Neuronal stem cell (in vitro differentiated cells): ENCODE results near the gene GPR171.

Experiments used
- DNase-seq: peaks from one replicate; pipeline ENCODE4 v3.0.0-alpha.2; 2013; ENCODE audit warnings: low spot score
- H2AFZ ChIP-seq: one replicate; pipeline ENCODE4 v1.6.1; 2013; ENCODE audit warnings: mild to moderate bottlenecking, low read length, inconsistent platforms
- H2AK5ac ChIP-seq: 2 replicates; pipeline ENCODE4 v1.6.1; 2013; ENCODE audit warnings: low read depth, mild to moderate bottlenecking, inconsistent platforms, low read length, moderate library complexity, mixed read lengths
- H2BK120ac ChIP-seq: 2 replicates; pipeline ENCODE4 v1.6.1; 2013; ENCODE audit warnings: low read depth, mild to moderate bottlenecking, inconsistent platforms, low read length, moderate library complexity, mixed read lengths
- H2BK12ac ChIP-seq: one replicate; pipeline ENCODE4 v1.6.1; 2013; ENCODE audit warnings: low read length, inconsistent platforms
- H2BK15ac ChIP-seq: 2 replicates; pipeline ENCODE4 v1.6.1; 2013; ENCODE audit warnings: mild to moderate bottlenecking, low read length, inconsistent platforms, mixed read lengths
- H2BK5ac ChIP-seq: one replicate; pipeline ENCODE4 v1.6.1; 2013; ENCODE audit warnings: inconsistent platforms, mild to moderate bottlenecking, low read length, moderate library complexity
- H3K14ac ChIP-seq: one replicate; pipeline ENCODE4 v1.6.1; 2013; ENCODE audit warnings: low read length, inconsistent platforms
- H3K18ac ChIP-seq: 2 replicates; pipeline ENCODE4 v1.6.1; 2013; ENCODE audit warnings: low read length, inconsistent platforms
- H3K23ac ChIP-seq: 2 replicates; pipeline ENCODE4 v1.6.1; 2013; ENCODE audit warnings: low read depth, mild to moderate bottlenecking, mixed read lengths, low read length, inconsistent platforms; ENCODE audit not compliant: poor library complexity
- H3K27ac ChIP-seq: replicated peaks from 3 replicates; pipeline ENCODE4 v1.5.1; 2013; ENCODE audit warnings: low read length, inconsistent platforms
- H3K27me3 ChIP-seq, 3 experiments: 2 replicates each; pipeline ENCODE4 v1.6.1; 2013; ENCODE audit warnings: low read length in 3 of 3, mild to moderate bottlenecking in 2 of 3, inconsistent platforms in 1 of 3, low read depth in 1 of 3, mixed read lengths in 1 of 3, moderate library complexity in 1 of 3; ENCODE audit not compliant: control insufficient read depth in 3 of 3, insufficient read depth in 3 of 3
- H3K36me3 ChIP-seq, 2 donors: replicated peaks in 1 of 2; 2 replicates each; pipeline ENCODE4 v1.6.1; 2013; ENCODE audit warnings: low read length in 2 of 2; ENCODE audit not compliant: control insufficient read depth in 2 of 2, insufficient read depth in 2 of 2
- H3K4ac ChIP-seq: 2 replicates; pipeline ENCODE4 v1.6.1; 2013; ENCODE audit warnings: inconsistent platforms, mild to moderate bottlenecking, low read length, moderate library complexity
- H3K4me1 ChIP-seq, 2 donors: 1 replicate in 1 of 2; 2 replicates in 1 of 2; pipeline ENCODE4 v1.6.1; 2013; ENCODE audit warnings: low read length in 2 of 2, low read depth in 1 of 2; ENCODE audit not compliant: control insufficient read depth in 2 of 2, insufficient read depth in 1 of 2
- H3K4me2 ChIP-seq: one replicate; pipeline ENCODE4 v1.6.1; 2013; ENCODE audit warnings: mild to moderate bottlenecking, low read length, inconsistent platforms; ENCODE audit not compliant: insufficient read depth, poor library complexity, severe bottlenecking
- H3K4me3 ChIP-seq, 2 donors: 2 replicates each; pipeline ENCODE4 v1.5.1; 2013; ENCODE audit warnings: low read length in 2 of 2, mild to moderate bottlenecking in 2 of 2, inconsistent platforms in 1 of 2, moderate library complexity in 1 of 2
- H3K79me1 ChIP-seq: one replicate; pipeline ENCODE4 v1.6.1; 2013; ENCODE audit warnings: low read depth, mild to moderate bottlenecking, inconsistent platforms, low read length, moderate library complexity
- H3K9ac ChIP-seq: one replicate; pipeline ENCODE4 v1.6.1; 2013; ENCODE audit warnings: mild to moderate bottlenecking, low read depth, low read length, inconsistent platforms; ENCODE audit not compliant: poor library complexity
- H3K9me3 ChIP-seq, 2 donors: replicated peaks in 1 of 2; 2 replicates each; pipeline versions ENCODE3 to v1.6.1; 2013; ENCODE audit warnings: low read length in 2 of 2, mild to moderate bottlenecking in 2 of 2, inconsistent platforms in 1 of 2, low read depth in 1 of 2, mixed read lengths in 1 of 2, moderate library complexity in 1 of 2; ENCODE audit not compliant: control insufficient read depth in 2 of 2, insufficient read depth in 1 of 2
- H4K8ac ChIP-seq: one replicate; pipeline ENCODE4 v1.6.1; 2013; ENCODE audit warnings: low read depth, mild to moderate bottlenecking, inconsistent platforms, low read length, moderate library complexity
- H4K91ac ChIP-seq: one replicate; pipeline ENCODE4 v1.6.1; 2013; ENCODE audit warnings: low read length, low read depth, mild to moderate bottlenecking, inconsistent platforms; ENCODE audit not compliant: poor library complexity
- WGBS, 2 donors: extraction: QIAGEN DNeasy Blood & Tissue Kit; methylation state at CpG; one replicate each; pipeline ENCODE4 v1.1.7; 2013; ENCODE audit warnings: missing lambda C conversion rate in 2 of 2, mixed read lengths in 1 of 2; ENCODE audit not compliant: insufficient read length in 2 of 2, insufficient replicate concordance in 1 of 2; ENCODE audit errors: extremely low coverage in 2 of 2; 5-methylcytosine and 5-hydroxymethylcytosine counted together

GPR171 gene

DNA sequence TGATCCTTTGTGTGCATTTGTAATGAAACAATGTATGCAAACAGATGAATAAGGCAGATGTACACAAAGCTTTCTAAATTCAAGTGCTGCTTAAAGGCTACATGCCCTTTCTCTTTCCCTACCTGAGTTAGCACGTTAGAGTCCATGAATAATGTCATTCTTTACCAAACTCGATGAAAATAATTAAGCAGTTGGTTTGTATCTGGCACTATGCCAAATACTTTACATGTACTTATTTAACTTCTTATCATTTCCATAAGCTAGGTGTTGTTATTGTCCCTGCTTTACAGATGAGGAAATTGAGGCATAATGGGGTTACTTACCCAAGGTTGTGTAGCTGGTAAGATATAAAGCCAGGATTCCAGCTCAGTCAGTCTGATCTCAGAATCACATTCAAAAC, 2.4 kb downstream of the GPR171 start:
- H2AK5ac ChIP-seq: no peak overlapping the region
- WGBS, 2 donors: no CpG with 5 or more reads among the region's 2 CpGs
- H3K14ac ChIP-seq: no peak overlapping the region
- no peak overlapping the region for H3K4me2 ChIP-seq
- no peak overlapping the region for H3K4me3 ChIP-seq
- no peak overlapping the region for H3K23ac ChIP-seq
- H3K9me3 ChIP-seq: no peaks in the 10 kb centered on the region
- H3K18ac ChIP-seq: no peak overlapping the region
- no peak overlapping the region for H3K27ac ChIP-seq
- no peaks in the 10 kb centered on the region for H3K27me3 ChIP-seq
- no peak overlapping the region for H3K4ac ChIP-seq
- no peak overlapping the region for H2AFZ ChIP-seq
- no peak overlapping the region for H3K9ac ChIP-seq
- H3K36me3 ChIP-seq: peaks cover 3 to 4% of the 10 kb centered on the region in 2 donors
- H2BK120ac ChIP-seq: no peak overlapping the region
- no peak overlapping the region for H4K91ac ChIP-seq
- peaks cover under 1 to 8% of the 10 kb centered on the region in 2 donors for H3K4me1 ChIP-seq
- H2BK5ac ChIP-seq: no peak overlapping the region
- H3K79me1 ChIP-seq: no peaks in the 10 kb centered on the region
- no peak overlapping the region for H2BK12ac ChIP-seq
- DNase-seq: no peak
- no peak overlapping the region for H2BK15ac ChIP-seq
- H4K8ac ChIP-seq: no peak overlapping the region

DNA sequence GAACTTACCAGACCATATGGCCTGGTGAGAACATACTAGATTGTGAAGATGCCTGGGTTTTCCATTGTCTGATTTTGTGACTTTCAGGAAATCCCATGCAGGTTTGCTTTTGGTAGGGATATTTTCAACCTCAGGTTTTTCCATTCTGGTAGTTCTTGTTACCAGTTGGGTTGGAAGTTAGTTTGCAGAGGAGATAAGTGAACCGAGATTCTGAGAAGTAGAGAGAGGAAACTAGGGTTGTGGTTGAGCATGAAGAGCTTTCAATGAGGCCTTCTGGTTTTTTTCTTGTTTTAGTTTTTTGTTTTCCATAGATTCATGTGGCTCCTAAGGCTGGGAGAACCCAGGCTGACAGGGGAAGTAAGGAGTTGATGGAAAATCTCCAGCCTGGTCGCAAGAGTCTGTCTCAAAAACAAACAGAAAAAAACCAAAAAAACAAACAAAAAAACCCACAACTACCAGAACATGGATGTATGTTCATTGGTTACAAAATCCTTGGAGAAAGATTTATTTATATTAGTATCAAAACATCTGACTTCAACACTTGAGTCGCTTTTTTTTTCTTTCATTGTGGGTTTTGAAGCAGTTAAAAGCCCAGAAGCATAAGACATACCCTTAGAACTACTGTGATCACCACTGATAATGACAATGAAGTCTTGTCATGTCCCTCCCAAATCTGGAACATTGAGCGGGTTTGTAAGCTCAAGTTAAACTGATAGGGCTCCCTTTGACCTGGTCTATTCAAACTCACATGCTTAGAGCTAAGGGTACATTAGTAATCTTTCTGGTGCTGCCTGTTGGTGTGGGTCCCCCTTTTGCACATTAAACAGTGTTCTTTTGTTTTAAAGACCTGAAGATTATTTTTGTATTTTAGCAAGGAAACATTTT, 3.2 kb downstream of the GPR171 start:
- no peak overlapping the region for H3K4ac ChIP-seq
- H3K27me3 ChIP-seq: no peaks in the 10 kb centered on the region
- no CpG with 5 or more reads among the region's 4 CpGs for WGBS, 2 donors
- no peak overlapping the region for H3K4me3 ChIP-seq
- H3K23ac ChIP-seq: no peak overlapping the region
- no peak for DNase-seq
- no peaks in the 10 kb centered on the region for H3K9me3 ChIP-seq
- no peak overlapping the region for H4K8ac ChIP-seq
- no peak overlapping the region for H2AFZ ChIP-seq
- no peak overlapping the region for H2AK5ac ChIP-seq
- H2BK5ac ChIP-seq: no peak overlapping the region
- no peak overlapping the region for H2BK120ac ChIP-seq
- H3K14ac ChIP-seq: no peak overlapping the region
- no peak overlapping the region for H3K9ac ChIP-seq
- H2BK15ac ChIP-seq: no peak overlapping the region
- no peak overlapping the region for H4K91ac ChIP-seq
- peaks cover 0 to 8% of the 10 kb centered on the region in 2 donors for H3K4me1 ChIP-seq
- no peak overlapping the region for H3K27ac ChIP-seq
- H3K4me2 ChIP-seq: no peak overlapping the region
- H3K18ac ChIP-seq: no peak overlapping the region
- H3K79me1 ChIP-seq: no peaks in the 10 kb centered on the region
- peaks cover 3 to 4% of the 10 kb centered on the region in 2 donors for H3K36me3 ChIP-seq
- no peak overlapping the region for H2BK12ac ChIP-seq

DNA sequence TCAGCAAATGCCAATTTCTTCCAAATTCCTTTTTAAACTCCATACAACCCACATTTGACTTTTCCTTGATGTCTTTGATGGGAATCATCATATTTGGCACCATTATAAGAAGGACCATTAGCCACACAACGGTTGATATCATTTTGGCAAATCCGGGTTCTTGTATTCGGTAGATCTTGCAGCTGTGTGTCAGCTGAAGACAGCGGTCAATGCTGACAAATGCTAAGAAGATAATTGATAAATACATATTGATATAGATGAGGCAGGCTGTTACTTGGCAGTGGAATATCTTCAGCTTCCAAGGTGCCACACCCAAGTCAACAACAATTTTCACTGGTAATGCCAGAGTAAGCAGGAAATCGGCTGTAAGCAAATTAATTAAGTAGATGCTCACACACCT, 4.2 kb downstream of the GPR171 start:
- H3K36me3 ChIP-seq: peaks cover 7% of the 10 kb centered on the region in 2 donors
- no peak overlapping the region for H2BK120ac ChIP-seq
- no peak overlapping the region for H3K14ac ChIP-seq
- H3K4me1 ChIP-seq: peaks cover 0 to 8% of the 10 kb centered on the region in 2 donors
- no peak overlapping the region for H2AK5ac ChIP-seq
- no peak overlapping the region for H3K4me3 ChIP-seq
- H3K27ac ChIP-seq: no peak overlapping the region
- no peak overlapping the region for H3K18ac ChIP-seq
- no peaks in the 10 kb centered on the region for H3K9me3 ChIP-seq
- no peak overlapping the region for H2AFZ ChIP-seq
- WGBS, 2 donors: no CpG with 5 or more reads among the region's 5 CpGs
- no peaks in the 10 kb centered on the region for H3K79me1 ChIP-seq
- H3K27me3 ChIP-seq: no peaks in the 10 kb centered on the region
- DNase-seq: no peak
- H4K91ac ChIP-seq: no peak overlapping the region
- H2BK5ac ChIP-seq: no peak overlapping the region
- H3K4me2 ChIP-seq: no peak overlapping the region
- no peak overlapping the region for H3K4ac ChIP-seq
- no peak overlapping the region for H2BK12ac ChIP-seq
- no peak overlapping the region for H3K9ac ChIP-seq
- H3K23ac ChIP-seq: no peak overlapping the region
- no peak overlapping the region for H2BK15ac ChIP-seq
- H4K8ac ChIP-seq: no peak overlapping the region

DNA sequence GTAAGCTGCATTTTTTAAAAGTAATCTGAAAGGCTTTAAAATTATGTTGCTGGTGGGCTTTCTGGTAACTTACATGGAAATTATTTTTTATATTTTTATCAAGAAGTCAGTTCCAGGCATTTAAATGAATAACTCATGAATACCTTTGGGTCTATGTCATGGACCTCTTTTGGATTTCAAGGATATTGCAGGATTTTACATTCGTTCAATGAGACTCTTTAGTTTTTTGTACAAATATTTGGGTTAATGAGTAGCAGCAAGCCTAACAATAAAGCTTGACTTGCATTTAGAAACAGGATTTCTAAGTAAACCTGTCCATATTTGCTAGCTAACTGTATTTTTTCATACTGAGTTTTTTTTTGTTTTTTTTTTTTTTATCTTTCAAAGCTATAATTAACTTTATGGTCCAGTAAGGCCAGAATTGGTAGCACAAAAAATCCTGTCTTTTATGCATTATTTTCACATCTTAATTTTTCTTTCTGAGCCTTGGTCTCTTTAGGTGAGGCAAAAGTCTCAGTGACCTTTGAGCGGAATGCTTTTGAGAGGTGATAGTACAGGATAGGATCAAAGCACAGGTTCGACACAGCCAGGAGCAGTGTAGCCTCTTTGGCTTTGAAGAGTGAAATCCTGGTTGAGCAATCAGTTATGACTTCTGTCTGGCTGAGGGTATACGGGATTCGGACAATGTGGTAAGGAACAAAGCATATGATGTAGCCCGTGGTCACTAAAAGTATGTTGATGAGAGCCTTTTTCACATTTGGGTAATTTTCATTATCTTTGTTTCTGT, 4.8 kb downstream of the GPR171 start:
- WGBS, 2 donors: no CpG with 5 or more reads among the region's 6 CpGs
- peaks cover 7% of the 10 kb centered on the region in 2 donors for H3K36me3 ChIP-seq
- no peak overlapping the region for H3K9ac ChIP-seq
- H2BK120ac ChIP-seq: no peak overlapping the region
- H3K4me3 ChIP-seq: no peak overlapping the region
- no peaks in the 10 kb centered on the region for H3K79me1 ChIP-seq
- H2BK15ac ChIP-seq: no peak overlapping the region
- no peak overlapping the region for H2BK12ac ChIP-seq
- no peaks in the 10 kb centered on the region for H3K9me3 ChIP-seq
- H2BK5ac ChIP-seq: no peak overlapping the region
- H3K4me2 ChIP-seq: no peak overlapping the region
- H4K8ac ChIP-seq: no peak overlapping the region
- no peak overlapping the region for H2AK5ac ChIP-seq
- H3K4ac ChIP-seq: no peak overlapping the region
- H2AFZ ChIP-seq: no peak overlapping the region
- H4K91ac ChIP-seq: no peak overlapping the region
- H3K18ac ChIP-seq: no peak overlapping the region
- H3K27ac ChIP-seq: no peak overlapping the region
- H3K14ac ChIP-seq: no peak overlapping the region
- H3K23ac ChIP-seq: no peak overlapping the region
- DNase-seq: no peak
- peaks cover 0 to 8% of the 10 kb centered on the region in 2 donors for H3K4me1 ChIP-seq
- H3K27me3 ChIP-seq: no peaks in the 10 kb centered on the region
